Vagina (tissue), 2 donors: ENCODE data around the gene PRKAG2.
A peak's percentile ranks its signal among the peaks of the same experiment; 100 is the strongest.

Experiments used
- POLR2A ChIP-seq, 2 donors: fragments of 450-650 bp; IDR thresholded peaks; one replicate each; pipeline ENCODE4 v1.6.1; 2017; ENCODE audit warnings: antibody characterized with exemption in 2 of 2, mild to moderate bottlenecking in 2 of 2, moderate library complexity in 2 of 2
- POLR2AphosphoS5 ChIP-seq, 2 donors: sonication (generic); formaldehyde crosslinking; IDR thresholded peaks; one replicate each; pipeline ENCODE4 v1.9.0; 2017; ENCODE audit warnings: antibody characterized with exemption in 2 of 2, mild to moderate bottlenecking in 2 of 2, low read depth in 1 of 2; ENCODE audit not compliant: insufficient read depth in 1 of 2
- TF ChIP-seq, protein P1 (sequence below), 3 experiments: fragments of 450-650 bp in 2 of 3; fragments of 200-600 bp in 1 of 3; sonication (generic) in 1 of 3; IDR thresholded peaks; one replicate each; pipeline ENCODE4 v1.5.1; 2017 to 2019; ENCODE audit warnings: antibody characterized with exemption in 3 of 3, mild to moderate bottlenecking in 2 of 3, moderate library complexity in 2 of 3

DNA sequence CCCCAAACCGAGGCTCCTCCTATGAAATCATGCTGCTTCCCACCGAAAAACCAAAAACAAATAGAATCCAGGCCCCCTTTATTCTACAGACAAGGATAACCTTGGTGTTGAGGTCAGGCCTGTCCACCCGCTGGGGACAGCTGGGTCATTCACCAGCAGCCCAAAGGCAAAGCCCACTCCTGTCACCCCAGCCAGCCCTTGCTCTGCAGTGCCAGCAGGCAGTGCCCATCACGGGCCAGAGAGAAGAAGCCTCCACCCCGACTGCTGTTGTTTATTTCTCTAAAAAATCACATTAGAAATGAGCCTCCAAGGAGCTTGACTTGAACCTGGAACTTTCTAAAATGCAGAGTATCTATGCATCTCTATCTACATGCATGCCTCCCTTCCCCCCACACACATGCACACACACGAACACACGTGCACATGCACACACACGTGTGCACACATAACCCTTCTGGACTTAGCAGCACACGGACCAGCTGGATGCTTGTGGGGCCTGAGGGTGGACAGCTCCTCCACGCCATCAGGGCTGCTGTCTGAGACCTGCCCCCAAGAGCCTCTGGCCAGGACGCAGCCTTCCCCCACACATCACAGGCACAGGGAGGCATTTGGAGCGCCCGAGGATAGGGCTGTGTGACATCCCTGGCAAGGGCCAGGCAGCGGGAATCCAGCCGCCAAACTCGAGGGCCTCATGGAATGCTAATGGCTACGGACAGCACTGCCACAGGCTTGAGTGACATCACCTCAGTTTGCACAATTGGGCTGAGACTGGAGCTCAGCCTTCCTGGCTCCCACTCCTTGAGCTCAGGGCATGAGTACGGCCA lies 22.8 kb downstream of the PRKAG2 start:
- no peak for TF ChIP-seq POLR2A (IDR thresholded peaks at IDR 0.05)
- TF ChIP-seq, protein P1, sequence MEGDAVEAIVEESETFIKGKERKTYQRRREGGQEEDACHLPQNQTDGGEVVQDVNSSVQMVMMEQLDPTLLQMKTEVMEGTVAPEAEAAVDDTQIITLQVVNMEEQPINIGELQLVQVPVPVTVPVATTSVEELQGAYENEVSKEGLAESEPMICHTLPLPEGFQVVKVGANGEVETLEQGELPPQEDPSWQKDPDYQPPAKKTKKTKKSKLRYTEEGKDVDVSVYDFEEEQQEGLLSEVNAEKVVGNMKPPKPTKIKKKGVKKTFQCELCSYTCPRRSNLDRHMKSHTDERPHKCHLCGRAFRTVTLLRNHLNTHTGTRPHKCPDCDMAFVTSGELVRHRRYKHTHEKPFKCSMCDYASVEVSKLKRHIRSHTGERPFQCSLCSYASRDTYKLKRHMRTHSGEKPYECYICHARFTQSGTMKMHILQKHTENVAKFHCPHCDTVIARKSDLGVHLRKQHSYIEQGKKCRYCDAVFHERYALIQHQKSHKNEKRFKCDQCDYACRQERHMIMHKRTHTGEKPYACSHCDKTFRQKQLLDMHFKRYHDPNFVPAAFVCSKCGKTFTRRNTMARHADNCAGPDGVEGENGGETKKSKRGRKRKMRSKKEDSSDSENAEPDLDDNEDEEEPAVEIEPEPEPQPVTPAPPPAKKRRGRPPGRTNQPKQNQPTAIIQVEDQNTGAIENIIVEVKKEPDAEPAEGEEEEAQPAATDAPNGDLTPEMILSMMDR (IDR thresholded peaks at IDR 0.05): no peak
- TF ChIP-seq POLR2AphosphoS5 (IDR thresholded peaks at IDR 0.05; ENCODE audit: insufficient read depth in 1 of 2, low read depth in 1 of 2): peak in 1 of 2 donors; percentile 48
